OCI-LY3 (cell line): ENCODE data around the gene PPP2R2B.
A peak's percentile ranks its signal among the peaks of the same experiment; 100 is the strongest.

Experiments
- H2AFZ ChIP-seq: fragments of 200-600, 300-600 bp; shearing (Covaris generic); 2 replicates; pipeline ENCODE4 v1.6.0; 2014; ENCODE audit warnings: antibody characterized with exemption, low read depth, low read length
- H3K27ac ChIP-seq: fragments of 200-600, 300-600 bp; sonication (generic); 2 replicates; pipeline ENCODE4 v1.5.1; 2014; ENCODE audit warnings: mild to moderate bottlenecking, low read length, moderate library complexity, mixed read lengths
- H3K27me3 ChIP-seq: fragments of 200-600, 300-600 bp; sonication (generic); 2 replicates; pipeline ENCODE4 v1.6.1; 2014; ENCODE audit warnings: low read depth, low read length, mixed read lengths
- H3K36me3 ChIP-seq: fragments of 200-600, 300-600 bp; sonication (generic); replicated peaks from 2 replicates; pipeline ENCODE3; 2014; ENCODE audit warnings: low read depth, low read length, mixed read lengths
- H3K4me1 ChIP-seq: fragments of 300-600, 200-600 bp; sonication (generic); 2 replicates; pipeline ENCODE4 v1.6.1; 2014; ENCODE audit warnings: low read length, mixed read lengths
- H3K4me2 ChIP-seq: fragments of 200-600, 300-600 bp; sonication (generic); 2 replicates; pipeline ENCODE4 v1.6.1; 2014; ENCODE audit warnings: low read length, mixed read lengths
- H3K4me3 ChIP-seq: fragments of 300-600, 200-600 bp; sonication (generic); 2 replicates; pipeline ENCODE4 v1.5.1; 2014; ENCODE audit warnings: antibody characterized with exemption, mild to moderate bottlenecking, low read length, moderate library complexity
- H3K79me2 ChIP-seq: fragments of 300-600, 200-600 bp; shearing (Covaris generic); 2 replicates; pipeline ENCODE4 v1.6.1; 2014; ENCODE audit warnings: mild to moderate bottlenecking, low read length, mixed read lengths
- H3K9ac ChIP-seq: fragments of 300-600, 200-600 bp; shearing (Covaris generic); 2 replicates; pipeline ENCODE4 v1.6.0; 2014; ENCODE audit warnings: mild to moderate bottlenecking, low read length, moderate library complexity
- H3K9me3 ChIP-seq: fragments of 200-600, 300-600 bp; shearing (Covaris generic); 2 replicates; pipeline ENCODE4 v1.6.1; 2014; ENCODE audit warnings: low read length, mixed read lengths; ENCODE audit not compliant: insufficient read depth
- H4K20me1 ChIP-seq: fragments of 200-600, 300-600 bp; sonication (generic); 2 replicates; pipeline ENCODE4 v1.6.1; 2016; ENCODE audit warnings: low read length, mixed read lengths; ENCODE audit not compliant: insufficient read depth
- EZH2phosphoT487 ChIP-seq: fragments of 200-600 bp; shearing (Covaris generic); IDR thresholded peaks from 2 replicates; pipeline ENCODE4 v1.6.1; 2018; ENCODE audit warnings: antibody characterized with exemption, mixed run types, low read depth
- TF ChIP-seq, protein P1 (sequence below): fragments of 200-600, 300-600 bp; sonication (generic); IDR thresholded peaks from 2 replicates; pipeline ENCODE4 v1.5.1; 2014; ENCODE audit warnings: antibody characterized with exemption, low read length, low read depth

PPP2R2B gene

DNA sequence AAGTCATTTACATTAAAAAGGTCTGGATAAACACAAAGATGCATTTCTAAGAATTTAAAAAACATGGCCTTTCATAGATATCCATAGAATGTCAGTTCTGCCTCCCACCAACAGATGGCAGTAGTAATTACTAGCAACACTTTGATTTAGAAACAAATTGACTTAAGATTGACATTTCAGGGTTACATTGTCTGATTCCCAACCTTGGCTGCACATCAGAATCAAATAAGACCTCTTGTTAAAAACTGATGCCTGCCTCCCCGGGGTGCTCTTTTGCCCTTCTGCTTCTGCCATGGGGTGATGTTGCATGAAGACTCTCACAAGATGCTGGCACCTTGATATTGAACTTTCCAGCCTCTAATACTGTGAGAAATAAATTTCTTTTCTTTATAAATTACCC lies 216.3 kb downstream of the PPP2R2B start:
- TF ChIP-seq, protein P1, sequence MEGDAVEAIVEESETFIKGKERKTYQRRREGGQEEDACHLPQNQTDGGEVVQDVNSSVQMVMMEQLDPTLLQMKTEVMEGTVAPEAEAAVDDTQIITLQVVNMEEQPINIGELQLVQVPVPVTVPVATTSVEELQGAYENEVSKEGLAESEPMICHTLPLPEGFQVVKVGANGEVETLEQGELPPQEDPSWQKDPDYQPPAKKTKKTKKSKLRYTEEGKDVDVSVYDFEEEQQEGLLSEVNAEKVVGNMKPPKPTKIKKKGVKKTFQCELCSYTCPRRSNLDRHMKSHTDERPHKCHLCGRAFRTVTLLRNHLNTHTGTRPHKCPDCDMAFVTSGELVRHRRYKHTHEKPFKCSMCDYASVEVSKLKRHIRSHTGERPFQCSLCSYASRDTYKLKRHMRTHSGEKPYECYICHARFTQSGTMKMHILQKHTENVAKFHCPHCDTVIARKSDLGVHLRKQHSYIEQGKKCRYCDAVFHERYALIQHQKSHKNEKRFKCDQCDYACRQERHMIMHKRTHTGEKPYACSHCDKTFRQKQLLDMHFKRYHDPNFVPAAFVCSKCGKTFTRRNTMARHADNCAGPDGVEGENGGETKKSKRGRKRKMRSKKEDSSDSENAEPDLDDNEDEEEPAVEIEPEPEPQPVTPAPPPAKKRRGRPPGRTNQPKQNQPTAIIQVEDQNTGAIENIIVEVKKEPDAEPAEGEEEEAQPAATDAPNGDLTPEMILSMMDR = peak; percentile 52
- TF ChIP-seq EZH2phosphoT487 = no peak

DNA sequence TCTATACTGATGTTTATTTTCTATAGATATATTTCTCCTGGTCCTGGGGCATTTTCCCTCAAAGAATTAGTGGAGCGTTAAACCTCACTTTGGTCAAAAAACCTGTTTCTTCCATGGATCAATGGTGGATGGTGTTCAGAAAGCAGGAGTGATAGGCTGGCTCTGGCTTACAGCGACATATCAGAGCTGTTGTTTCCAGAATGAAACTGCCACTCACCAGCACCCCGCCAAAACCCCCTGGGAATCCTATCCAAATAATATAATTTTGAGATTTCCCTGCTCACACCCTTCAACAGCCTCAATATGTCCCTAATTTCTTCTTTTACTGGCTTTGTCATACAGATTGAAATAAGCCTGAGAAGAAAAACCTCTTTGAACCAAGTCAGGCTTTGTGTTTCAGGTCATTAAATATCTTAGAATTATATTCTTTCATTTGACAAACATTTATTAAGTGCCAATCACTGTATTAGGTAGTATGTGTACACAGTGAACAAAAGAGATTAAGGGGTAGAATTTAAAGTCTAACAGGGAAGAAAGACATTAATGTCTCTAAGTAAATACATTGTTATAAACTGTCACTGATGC lies 218.1 kb downstream of the PPP2R2B start:
- Histone ChIP-seq H3K27me3 (no peaks in the 10 kb centered on the region), H2AFZ (no peak overlapping the region), H3K79me2 (no peaks in the 10 kb centered on the region), H3K27ac (no peak overlapping the region), H3K4me3 (no peak overlapping the region), H3K9ac (no peak overlapping the region), H3K4me1 (no peaks in the 10 kb centered on the region), H3K36me3 (no peaks in the 10 kb centered on the region), H4K20me1 (no peaks in the 10 kb centered on the region), H3K4me2 (no peak overlapping the region), H3K9me3 (no peaks in the 10 kb centered on the region)
- TF ChIP-seq EZH2phosphoT487 = no peak
- TF ChIP-seq, protein P1 = no peak

More for the DNA sequence above, 216.3 kb downstream of the PPP2R2B start:
- no peaks in the 10 kb centered on the region for H3K79me2 ChIP-seq
- no peaks in the 10 kb centered on the region for H3K4me1 ChIP-seq
- H3K9me3 ChIP-seq = no peaks in the 10 kb centered on the region
- H4K20me1 ChIP-seq = no peaks in the 10 kb centered on the region
- H3K27me3 ChIP-seq = no peaks in the 10 kb centered on the region
- no peak overlapping the region for H3K27ac ChIP-seq
- no peak overlapping the region for H3K4me2 ChIP-seq
- no peak overlapping the region for H2AFZ ChIP-seq
- no peaks in the 10 kb centered on the region for H3K36me3 ChIP-seq
- H3K9ac ChIP-seq = no peak overlapping the region
- H3K4me3 ChIP-seq = no peak overlapping the region

DNA sequence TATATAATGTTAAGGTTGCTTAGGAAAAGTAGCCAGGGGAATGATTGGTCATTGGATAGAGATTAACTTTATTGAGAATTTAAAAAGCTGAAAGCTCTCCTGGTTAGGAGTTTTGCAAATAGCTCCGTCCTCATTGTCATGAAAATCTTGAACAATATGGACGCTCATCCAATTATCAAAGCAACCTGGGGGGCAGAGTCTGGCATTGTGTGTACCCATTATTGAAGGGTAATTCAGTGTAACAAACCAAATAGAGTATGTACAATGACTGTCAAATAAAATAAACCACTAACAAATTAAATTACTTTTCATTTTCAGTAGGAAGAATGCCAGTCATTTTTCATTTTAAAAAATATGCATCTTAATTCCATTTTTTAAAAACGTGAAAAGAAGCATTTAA lies 218.6 kb downstream of the PPP2R2B start:
- no peak overlapping the region for H3K27ac ChIP-seq
- H3K79me2 ChIP-seq = no peaks in the 10 kb centered on the region
- H3K9me3 ChIP-seq = no peaks in the 10 kb centered on the region
- H3K4me2 ChIP-seq = no peak overlapping the region
- H3K4me1 ChIP-seq = no peaks in the 10 kb centered on the region
- H2AFZ ChIP-seq = no peak overlapping the region
- TF ChIP-seq, protein P1 = no peak
- no peak for TF ChIP-seq EZH2phosphoT487
- H3K4me3 ChIP-seq = no peak overlapping the region
- no peaks in the 10 kb centered on the region for H4K20me1 ChIP-seq
- no peaks in the 10 kb centered on the region for H3K36me3 ChIP-seq
- H3K27me3 ChIP-seq = no peaks in the 10 kb centered on the region
- H3K9ac ChIP-seq = no peak overlapping the region

DNA sequence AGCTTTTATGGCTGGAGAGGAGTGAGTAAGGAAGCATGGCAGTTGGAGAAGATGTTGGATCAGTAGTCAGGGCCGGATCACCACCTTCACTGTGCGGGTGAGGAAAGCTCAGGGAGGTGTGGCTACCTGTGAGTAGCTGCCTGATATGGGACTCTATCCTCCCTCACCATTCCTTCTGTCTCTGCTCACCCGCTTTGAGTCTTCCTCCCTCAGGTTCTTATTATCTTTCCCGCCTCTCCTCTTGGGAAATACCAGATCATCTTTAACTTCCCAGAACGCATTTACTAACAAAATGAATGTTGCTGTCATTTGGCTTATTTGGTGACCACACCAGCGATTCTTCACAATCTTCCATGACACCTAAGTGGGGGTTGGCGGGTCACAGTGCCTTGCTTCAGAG lies 221.9 kb downstream of the PPP2R2B start:
- Histone ChIP-seq H3K9me3 (no peaks in the 10 kb centered on the region), H3K4me2 (no peak overlapping the region), H3K36me3 (no peaks in the 10 kb centered on the region), H3K4me3 (no peak overlapping the region), H3K4me1 (no peaks in the 10 kb centered on the region), H2AFZ (no peak overlapping the region), H3K27me3 (no peaks in the 10 kb centered on the region), H3K9ac (no peak overlapping the region), H4K20me1 (no peaks in the 10 kb centered on the region), H3K27ac (no peak overlapping the region), H3K79me2 (no peaks in the 10 kb centered on the region)
- TF ChIP-seq, protein P1 = no peak
- TF ChIP-seq EZH2phosphoT487 = no peak
